DOHH2 (cell line): Measurements from ENCODE around the gene ITLN1.
"Not testable (repeated sequence)": the region's sequence is repeated elsewhere in the genome, so short reads cannot be mapped to it uniquely, and the experiment has no call there.

Experiments used
- H3F3A ChIP-seq: fragments of 200-600 bp; sonication (generic), shearing (Covaris generic); 2 replicates; pipeline ENCODE4 v1.6.0; 2016; ENCODE audit warnings: antibody characterized with exemption, mild to moderate bottlenecking; ENCODE audit not compliant: control insufficient read depth, insufficient read depth
- H3K27ac ChIP-seq: fragments of 200-600 bp; sonication (generic); 2 replicates; pipeline ENCODE4 v1.5.1; 2014; ENCODE audit warnings: low read depth, mild to moderate bottlenecking, low read length, moderate library complexity
- H3K27me3 ChIP-seq: fragments of 200-600 bp; sonication (generic); 2 replicates; pipeline ENCODE4 v1.6.1; 2014; ENCODE audit warnings: mild to moderate bottlenecking, low read length, mixed read lengths; ENCODE audit not compliant: control insufficient read depth
- H3K36me3 ChIP-seq: fragments of 200-600 bp; sonication (generic); 2 replicates; pipeline ENCODE4 v1.6.1; 2014; ENCODE audit warnings: mild to moderate bottlenecking, low read length, moderate library complexity, mixed read lengths; ENCODE audit not compliant: control insufficient read depth
- H3K4me1 ChIP-seq: fragments of 200-600 bp; sonication (generic); 2 replicates; pipeline ENCODE4 v1.6.1; 2014; ENCODE audit warnings: mild to moderate bottlenecking, low read length, mixed read lengths; ENCODE audit not compliant: control insufficient read depth
- H3K4me2 ChIP-seq: fragments of 200-600 bp; sonication (generic); 2 replicates; pipeline ENCODE4 v1.6.0; 2014; ENCODE audit warnings: mild to moderate bottlenecking, low read length, moderate library complexity
- H3K4me3 ChIP-seq: fragments of 200-600 bp; sonication (generic); 2 replicates; pipeline ENCODE4 v1.5.1; 2014; ENCODE audit warnings: mild to moderate bottlenecking, low read length, mixed read lengths
- H3K79me2 ChIP-seq: fragments of 200-600 bp; sonication (generic); 2 replicates; pipeline ENCODE4 v1.6.1; 2014; ENCODE audit warnings: mild to moderate bottlenecking, low read length, mixed read lengths; ENCODE audit not compliant: control insufficient read depth
- H3K9me2 ChIP-seq: fragments of 200-600 bp; sonication (generic); replicated peaks from 2 replicates; pipeline ENCODE4 v1.6.1; 2014; ENCODE audit warnings: mild to moderate bottlenecking, low read length, mixed read lengths; ENCODE audit not compliant: control insufficient read depth
- H3K9me3 ChIP-seq: fragments of 200-600 bp; sonication (generic); 2 replicates; pipeline ENCODE4 v1.6.1; 2014; ENCODE audit warnings: antibody characterized with exemption, low read length, mixed read lengths; ENCODE audit not compliant: control insufficient read depth, insufficient read depth
- H4K20me1 ChIP-seq: fragments of 200-600 bp; sonication (generic); 2 replicates; pipeline ENCODE4 v1.6.0; 2014; ENCODE audit warnings: low read depth, mild to moderate bottlenecking, antibody characterized with exemption, low read length, moderate library complexity; ENCODE audit not compliant: control insufficient read depth, insufficient read depth
- EZH2phosphoT487 ChIP-seq: fragments of 200-600 bp; sonication (generic); IDR thresholded peaks from 2 replicates; pipeline ENCODE4 v1.6.1; 2017; ENCODE audit warnings: borderline replicate concordance, mild to moderate bottlenecking, antibody characterized with exemption, low read length, moderate library complexity, mixed read lengths
- TF ChIP-seq, protein P1 (sequence below): fragments of 200-600 bp; sonication (generic); IDR thresholded peaks from one replicate; pipeline ENCODE4 v1.5.1; 2014; ENCODE audit warnings: antibody characterized with exemption, mild to moderate bottlenecking, low read depth, low read length; ENCODE audit not compliant: poor library complexity, severe bottlenecking

The ITLN1 gene

GRCh38 chr1:160883581-160884513 is 1.1 kb downstream of the ITLN1 start:
- no peaks in the 10 kb centered on the region for H3K9me3 ChIP-seq
- no peak for TF ChIP-seq EZH2phosphoT487
- TF ChIP-seq, protein P1, sequence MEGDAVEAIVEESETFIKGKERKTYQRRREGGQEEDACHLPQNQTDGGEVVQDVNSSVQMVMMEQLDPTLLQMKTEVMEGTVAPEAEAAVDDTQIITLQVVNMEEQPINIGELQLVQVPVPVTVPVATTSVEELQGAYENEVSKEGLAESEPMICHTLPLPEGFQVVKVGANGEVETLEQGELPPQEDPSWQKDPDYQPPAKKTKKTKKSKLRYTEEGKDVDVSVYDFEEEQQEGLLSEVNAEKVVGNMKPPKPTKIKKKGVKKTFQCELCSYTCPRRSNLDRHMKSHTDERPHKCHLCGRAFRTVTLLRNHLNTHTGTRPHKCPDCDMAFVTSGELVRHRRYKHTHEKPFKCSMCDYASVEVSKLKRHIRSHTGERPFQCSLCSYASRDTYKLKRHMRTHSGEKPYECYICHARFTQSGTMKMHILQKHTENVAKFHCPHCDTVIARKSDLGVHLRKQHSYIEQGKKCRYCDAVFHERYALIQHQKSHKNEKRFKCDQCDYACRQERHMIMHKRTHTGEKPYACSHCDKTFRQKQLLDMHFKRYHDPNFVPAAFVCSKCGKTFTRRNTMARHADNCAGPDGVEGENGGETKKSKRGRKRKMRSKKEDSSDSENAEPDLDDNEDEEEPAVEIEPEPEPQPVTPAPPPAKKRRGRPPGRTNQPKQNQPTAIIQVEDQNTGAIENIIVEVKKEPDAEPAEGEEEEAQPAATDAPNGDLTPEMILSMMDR: no peak

GRCh38 chr1:160882582-160882981 is 2.4 kb downstream of the ITLN1 start:
- H3K27ac ChIP-seq: no peak overlapping the region
- no peaks in the 10 kb centered on the region for H3K9me2 ChIP-seq
- no peaks in the 10 kb centered on the region for H3F3A ChIP-seq
- no peaks in the 10 kb centered on the region; the same call in 1 of the 2 replicates for H3K27me3 ChIP-seq
- no peaks in the 10 kb centered on the region for H3K79me2 ChIP-seq
- no peaks in the 10 kb centered on the region for H4K20me1 ChIP-seq
- TF ChIP-seq, protein P1: no peak
- no peak for TF ChIP-seq EZH2phosphoT487
- H3K36me3 ChIP-seq: no peaks in the 10 kb centered on the region
- H3K4me3 ChIP-seq: no peak overlapping the region
- H3K4me2 ChIP-seq: no peak overlapping the region
- H3K4me1 ChIP-seq: no peaks in the 10 kb centered on the region
- no peaks in the 10 kb centered on the region for H3K9me3 ChIP-seq

More at GRCh38 chr1:160883581-160884513, 1.1 kb downstream of the ITLN1 start:
- no peaks in the 10 kb centered on the region for H4K20me1 ChIP-seq
- H3K27me3 ChIP-seq: no peaks in the 10 kb centered on the region; the same call in 1 of the 2 replicates
- H3K4me3 ChIP-seq: no peak overlapping the region
- H3K36me3 ChIP-seq: no peaks in the 10 kb centered on the region
- H3K4me2 ChIP-seq: no peak overlapping the region
- H3K4me1 ChIP-seq: no peaks in the 10 kb centered on the region
- H3K9me2 ChIP-seq: no peaks in the 10 kb centered on the region
- no peaks in the 10 kb centered on the region for H3F3A ChIP-seq
- no peaks in the 10 kb centered on the region for H3K79me2 ChIP-seq
- no peak overlapping the region for H3K27ac ChIP-seq

GRCh38 chr1:160881264-160881663 is 3.7 kb downstream of the ITLN1 start:
- not testable (repeated sequence) for H3K27me3 ChIP-seq, H3K79me2 ChIP-seq, H4K20me1 ChIP-seq, H3K9me3 ChIP-seq, H3K4me2 ChIP-seq, H3F3A ChIP-seq, H3K4me3 ChIP-seq, H3K9me2 ChIP-seq, H3K4me1 ChIP-seq, H3K36me3 ChIP-seq, H3K27ac ChIP-seq

GRCh38 chr1:160880216-160880615 is 4.8 kb downstream of the ITLN1 start:
- no peaks in the 10 kb centered on the region for H3K36me3 ChIP-seq
- H3K27ac ChIP-seq: no peak overlapping the region
- H4K20me1 ChIP-seq: no peaks in the 10 kb centered on the region
- no peaks in the 10 kb centered on the region for H3K4me1 ChIP-seq
- no peaks in the 10 kb centered on the region for H3F3A ChIP-seq
- H3K79me2 ChIP-seq: no peaks in the 10 kb centered on the region
- no peak overlapping the region for H3K4me3 ChIP-seq
- TF ChIP-seq, protein P1: no peak
- no peak for TF ChIP-seq EZH2phosphoT487
- no peaks in the 10 kb centered on the region for H3K9me2 ChIP-seq
- H3K27me3 ChIP-seq: no peaks in the 10 kb centered on the region
- H3K4me2 ChIP-seq: no peak overlapping the region
- no peaks in the 10 kb centered on the region for H3K9me3 ChIP-seq
